Breast epithelium (tissue), 4 donors: ENCODE measurements around the gene YIPF2. TPM values are rescaled to one million over a fixed set of nuclear protein-coding genes. Genes with fewer than 3 reads are reported as not detected.

ENCODE experiments used
- DNase-seq, 2 donors: peaks; one replicate each; pipeline ENCODE4 v3.0.0-alpha.2; 2019; ENCODE audit warnings: low spot score in 2 of 2
- H3K27ac ChIP-seq, 2 donors: fragments of 200-600 bp; sonication (generic) in 1 of 2; one replicate each; pipeline ENCODE4 v1.5.1; 2016 to 2019; ENCODE audit warnings: mild to moderate bottlenecking in 1 of 2
- H3K27me3 ChIP-seq, 2 donors: fragments of 200-600 bp; sonication (generic) in 1 of 2; one replicate each; pipeline versions ENCODE4 v1.5.1 to v1.6.0; 2017 to 2019; ENCODE audit warnings: control low read depth in 1 of 2, mild to moderate bottlenecking in 1 of 2
- H3K36me3 ChIP-seq: fragments of 200-600 bp; one replicate; pipeline ENCODE4 v1.5.1; 2019
- H3K4me1 ChIP-seq, 2 donors: fragments of 200-600 bp; sonication (generic); one replicate each; pipeline ENCODE4 v1.5.1; 2016 to 2019; ENCODE audit warnings: control low read depth in 1 of 2
- H3K4me3 ChIP-seq, 3 donors: fragments of 200-600 bp; sonication (generic); 1 replicate in 2 of 3; 2 replicates in 1 of 3; pipeline ENCODE4 v1.5.1; 2016 to 2019; ENCODE audit warnings: mild to moderate bottlenecking in 3 of 3, moderate library complexity in 2 of 3
- H3K9me3 ChIP-seq, 2 donors: fragments of 200-600 bp; sonication (generic) in 1 of 2; one replicate each; pipeline ENCODE4 v1.5.1; 2016 to 2019; ENCODE audit warnings: control low read depth in 1 of 2
- POLR2A ChIP-seq: fragments of 450-650 bp; IDR thresholded peaks from one replicate; pipeline ENCODE4 v1.6.1; 2016; ENCODE audit warnings: antibody characterized with exemption, mild to moderate bottlenecking, moderate library complexity
- POLR2AphosphoS5 ChIP-seq, 3 donors: sonication (generic); formaldehyde crosslinking; IDR thresholded peaks; one replicate each; pipeline ENCODE4 v1.6.1; 2017; ENCODE audit warnings: antibody characterized with exemption in 3 of 3
- intact Hi-C: fragments of 100-400 bp; cut with DNase I; formaldehyde crosslinking; loops from one replicate; pipeline ENCODE4 v1.15.1; 2023; ENCODE audit warnings: low total_unique reads
- total RNA-seq, 3 donors: library from RNA; depleted of rRNA; stranded (reverse); fragments of >200 nt; gene quantifications; one replicate each; pipeline ENCODE4 v1.1.0, GENCODE V29; 2016
- TF ChIP-seq, protein P1 (sequence below), 3 donors: fragments of 450-650 bp; IDR thresholded peaks; one replicate each; pipeline ENCODE4 v1.5.1; 2016 to 2017; ENCODE audit warnings: antibody characterized with exemption in 3 of 3, mild to moderate bottlenecking in 3 of 3, moderate library complexity in 3 of 3

Gene YIPF2
- total RNA-seq, 3 donors from 2014 or later = 40.3 to 68.6 (median 59.6) TPM

DNA sequence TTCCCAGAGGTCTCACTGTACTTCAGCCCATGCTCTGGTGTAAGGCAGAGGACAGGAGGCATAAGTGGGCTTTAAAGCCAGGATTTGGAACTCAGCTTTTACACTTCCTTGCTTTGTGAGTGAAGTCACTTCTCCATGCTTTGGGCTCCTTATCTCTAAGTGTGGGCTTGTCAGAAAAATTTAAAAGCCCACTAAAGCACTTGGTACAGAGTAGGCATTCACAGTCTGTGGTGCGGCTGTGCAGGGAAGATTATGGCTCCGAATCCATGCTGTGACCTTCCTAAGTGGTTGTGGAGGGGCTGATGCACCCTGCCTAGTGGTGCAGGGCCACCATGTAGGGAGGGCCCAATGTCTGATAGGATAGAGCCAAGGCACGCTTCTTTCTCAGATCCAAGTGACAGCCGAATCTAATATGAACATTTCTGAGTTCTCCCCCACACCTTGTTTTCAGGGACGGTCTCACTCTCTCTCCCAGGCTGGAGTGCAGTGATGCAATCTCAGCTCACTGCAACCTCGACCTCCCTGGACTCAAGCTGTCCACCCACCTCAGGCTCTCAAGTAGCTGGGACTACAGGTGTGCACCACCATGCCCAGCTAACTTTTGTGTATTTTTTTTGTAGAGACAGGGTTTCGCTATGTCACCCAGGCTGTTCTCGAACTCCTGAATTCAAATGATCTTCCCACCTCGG is 7.1 kb upstream of the YIPF2 start:
- Histone ChIP-seq H3K9me3 (no peaks in the 10 kb centered on the region), H3K4me1 (peaks cover 0 to 4% of the 10 kb centered on the region in 2 donors), H3K27me3 (no peaks in the 10 kb centered on the region), H3K27ac (no peak overlapping the region), H3K36me3 (no peaks in the 10 kb centered on the region), H3K4me3 (no peak overlapping the region)
- DNase-seq = no peak
- intact Hi-C loops = no loop called here
- TF ChIP-seq, protein P1, sequence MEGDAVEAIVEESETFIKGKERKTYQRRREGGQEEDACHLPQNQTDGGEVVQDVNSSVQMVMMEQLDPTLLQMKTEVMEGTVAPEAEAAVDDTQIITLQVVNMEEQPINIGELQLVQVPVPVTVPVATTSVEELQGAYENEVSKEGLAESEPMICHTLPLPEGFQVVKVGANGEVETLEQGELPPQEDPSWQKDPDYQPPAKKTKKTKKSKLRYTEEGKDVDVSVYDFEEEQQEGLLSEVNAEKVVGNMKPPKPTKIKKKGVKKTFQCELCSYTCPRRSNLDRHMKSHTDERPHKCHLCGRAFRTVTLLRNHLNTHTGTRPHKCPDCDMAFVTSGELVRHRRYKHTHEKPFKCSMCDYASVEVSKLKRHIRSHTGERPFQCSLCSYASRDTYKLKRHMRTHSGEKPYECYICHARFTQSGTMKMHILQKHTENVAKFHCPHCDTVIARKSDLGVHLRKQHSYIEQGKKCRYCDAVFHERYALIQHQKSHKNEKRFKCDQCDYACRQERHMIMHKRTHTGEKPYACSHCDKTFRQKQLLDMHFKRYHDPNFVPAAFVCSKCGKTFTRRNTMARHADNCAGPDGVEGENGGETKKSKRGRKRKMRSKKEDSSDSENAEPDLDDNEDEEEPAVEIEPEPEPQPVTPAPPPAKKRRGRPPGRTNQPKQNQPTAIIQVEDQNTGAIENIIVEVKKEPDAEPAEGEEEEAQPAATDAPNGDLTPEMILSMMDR (IDR thresholded peaks at IDR 0.05) = no peak
- TF ChIP-seq POLR2A (no peak), POLR2AphosphoS5 (IDR thresholded peaks at IDR 0.05) (no peak)

DNA sequence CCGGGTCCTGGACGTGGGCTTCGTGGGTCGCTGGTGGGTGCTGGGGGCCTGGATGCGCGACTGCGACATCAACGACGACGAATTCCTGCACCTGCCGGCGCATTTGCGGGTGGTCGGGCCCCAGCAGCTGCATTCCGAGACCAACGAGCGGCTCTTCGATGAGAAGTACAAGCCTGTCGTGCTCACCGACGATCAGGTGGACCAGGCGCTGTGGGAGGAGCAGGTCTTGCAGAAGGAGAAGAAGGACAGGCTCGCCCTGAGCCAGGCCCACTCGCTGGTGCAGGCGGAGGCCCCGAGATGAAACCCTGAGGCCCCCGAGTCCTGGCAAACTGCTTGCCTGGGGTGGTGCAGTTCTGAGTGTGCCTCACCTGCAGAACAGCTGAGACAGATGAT is 959 bp upstream of the YIPF2 start:
- Histone ChIP-seq H3K27ac (peak overlapping the region; percentile 88 to 89), H3K27me3 (no peaks in the 10 kb centered on the region), H3K9me3 (no peaks in the 10 kb centered on the region), H3K36me3 (no peaks in the 10 kb centered on the region), H3K4me3 (peak overlapping the region; percentile 81 to 99 (median 86)), H3K4me1 (peaks cover 0 to 15% of the 10 kb centered on the region in 2 donors)
- no peak for DNase-seq
- intact Hi-C loops = no loop called here
- TF ChIP-seq POLR2AphosphoS5 (IDR thresholded peaks at IDR 0.05) (no peak), POLR2A (no peak)
- TF ChIP-seq, protein P1 (IDR thresholded peaks at IDR 0.05) = no peak

DNA sequence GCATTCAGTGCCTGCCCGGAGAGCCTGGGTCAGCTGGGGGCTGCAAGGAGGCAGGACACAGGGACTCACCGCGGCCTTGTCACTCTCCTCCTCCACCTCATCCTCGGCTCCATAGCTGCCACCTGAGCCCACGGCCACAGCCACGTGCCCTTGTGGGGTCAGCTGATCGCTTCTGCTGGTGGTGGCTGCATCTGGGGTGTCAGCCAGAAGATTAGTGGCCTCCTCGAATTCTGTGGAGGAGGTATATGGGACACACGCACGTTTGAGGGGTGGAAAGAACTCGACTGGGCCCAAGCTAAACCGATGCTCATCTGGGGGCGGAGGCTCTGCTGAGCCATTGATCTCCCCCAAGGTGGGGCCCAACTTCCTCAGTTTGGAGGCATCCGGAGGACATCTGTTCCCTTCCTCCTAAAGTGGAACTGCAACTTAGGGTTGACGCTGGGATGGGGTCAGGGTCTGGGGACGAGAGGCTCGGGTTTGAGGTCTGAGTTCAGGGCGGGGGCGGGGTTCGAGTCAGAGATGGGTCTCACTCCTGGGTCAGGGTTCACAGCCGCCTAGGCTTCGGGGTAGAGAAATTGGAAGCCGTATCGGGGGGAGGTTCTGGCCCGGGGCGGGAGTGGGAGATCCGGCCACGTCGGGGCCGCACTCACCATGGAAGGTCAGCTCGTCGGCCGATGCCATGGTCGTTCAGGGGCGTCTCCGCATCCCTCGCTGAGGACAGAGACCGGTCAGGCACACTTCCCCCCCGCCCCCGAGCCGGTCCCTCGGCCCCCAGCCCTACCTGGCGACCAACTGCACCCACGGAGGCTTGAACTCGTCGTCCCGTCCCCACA is 493 bp downstream of the YIPF2 start:
- H3K4me1 ChIP-seq = peaks cover 0 to 15% of the 10 kb centered on the region in 2 donors
- H3K9me3 ChIP-seq = no peaks in the 10 kb centered on the region
- H3K4me3 ChIP-seq = peak overlapping the region; percentile 81 to 99 (median 86)
- no peaks in the 10 kb centered on the region for H3K27me3 ChIP-seq
- no peaks in the 10 kb centered on the region for H3K36me3 ChIP-seq
- intact Hi-C loops = no loop called here
- no peak for DNase-seq
- TF ChIP-seq, protein P1 (IDR thresholded peaks at IDR 0.05) = no peak
- TF ChIP-seq POLR2AphosphoS5 (IDR thresholded peaks at IDR 0.05) (no peak), POLR2A (no peak)
- peak overlapping the region; percentile 88 to 89 for H3K27ac ChIP-seq

DNA sequence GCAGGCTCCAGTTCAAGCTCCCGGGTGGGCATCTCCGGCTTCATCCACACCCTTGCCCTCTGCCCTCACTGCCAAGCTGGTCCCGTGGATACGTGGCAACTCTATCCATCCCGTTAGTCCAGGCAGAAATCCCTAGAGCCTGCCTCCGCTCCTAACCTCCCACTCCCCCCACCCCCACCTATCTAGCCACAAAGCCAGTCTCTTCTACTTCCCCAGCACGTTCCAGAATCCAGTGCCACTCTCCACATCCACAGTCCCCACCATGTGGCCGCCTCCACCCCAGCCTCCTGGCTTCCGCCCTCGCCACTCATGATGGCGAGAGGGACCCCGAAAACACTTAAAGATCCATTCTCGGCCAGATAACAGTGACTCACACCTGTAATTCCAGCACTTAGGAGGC is 3.8 kb downstream of the YIPF2 start:
- no peak for DNase-seq
- H3K36me3 ChIP-seq = no peaks in the 10 kb centered on the region
- TF ChIP-seq POLR2A (no peak), POLR2AphosphoS5 (IDR thresholded peaks at IDR 0.05) (no peak)
- TF ChIP-seq, protein P1 (IDR thresholded peaks at IDR 0.05) = no peak
- no peak overlapping the region for H3K4me3 ChIP-seq
- no peaks in the 10 kb centered on the region for H3K9me3 ChIP-seq
- H3K27ac ChIP-seq = no peak overlapping the region
- H3K27me3 ChIP-seq = no peaks in the 10 kb centered on the region
- H3K4me1 ChIP-seq = peaks cover 0 to 10% of the 10 kb centered on the region in 2 donors
- intact Hi-C loops = no loop called here
